Activated CD8-positive, alpha-beta memory T cell treated with anti-CD3 and anti-CD28 coated beads, Interleukin-2, amount 50 U/mL, for 24 hours (primary cell): ENCODE results near the gene SMOC2.
"Not testable (repeated sequence)": the region's sequence is repeated elsewhere in the genome, so short reads cannot be mapped to it uniquely, and the experiment has no call there.

Experiments
- DNase-seq: peaks from one replicate; pipeline ENCODE4 v3.0.0-alpha.2; 2020; ENCODE audit errors: extremely low read depth

Gene SMOC2

GRCh38 chr6:168649209-168649608, 208.2 kb downstream of the SMOC2 start:
- DNase-seq: no peak

- no peak for DNase-seq
Measured at GRCh38 chr6:168650671-168651111, 209.7 kb downstream of the SMOC2 start.

GRCh38 chr6:168655462-168656152, 214.6 kb downstream of the SMOC2 start:
- no peak for DNase-seq

GRCh38 chr6:168658059-168658458, 217.1 kb downstream of the SMOC2 start:
- no peak for DNase-seq

- no peak for DNase-seq
Measured at GRCh38 chr6:168660400-168660945, 219.5 kb downstream of the SMOC2 start.

GRCh38 chr6:168662301-168662936, 221.4 kb downstream of the SMOC2 start:
- DNase-seq: no peak

- DNase-seq: no peak
Measured at GRCh38 chr6:168663041-168663440, 222.1 kb downstream of the SMOC2 start.

- DNase-seq: no peak
Measured at GRCh38 chr6:168664956-168665355, 224.0 kb downstream of the SMOC2 start.

GRCh38 chr6:168666170-168666569, 225.2 kb downstream of the SMOC2 start:
- no peak for DNase-seq

- DNase-seq: no peak
Measured at GRCh38 chr6:168666699-168667427, 225.9 kb downstream of the SMOC2 start.

- DNase-seq: no peak
Measured at GRCh38 chr6:168667428-168667805, 226.4 kb downstream of the SMOC2 start.

- DNase-seq: no peak
Measured at GRCh38 chr6:168670401-168670985, 229.5 kb downstream of the SMOC2 start.

GRCh38 chr6:168671028-168671862, 230.3 kb downstream of the SMOC2 start:
- no peak for DNase-seq

GRCh38 chr6:168671863-168672546, 231.0 kb downstream of the SMOC2 start:
- DNase-seq: no peak

DNA sequence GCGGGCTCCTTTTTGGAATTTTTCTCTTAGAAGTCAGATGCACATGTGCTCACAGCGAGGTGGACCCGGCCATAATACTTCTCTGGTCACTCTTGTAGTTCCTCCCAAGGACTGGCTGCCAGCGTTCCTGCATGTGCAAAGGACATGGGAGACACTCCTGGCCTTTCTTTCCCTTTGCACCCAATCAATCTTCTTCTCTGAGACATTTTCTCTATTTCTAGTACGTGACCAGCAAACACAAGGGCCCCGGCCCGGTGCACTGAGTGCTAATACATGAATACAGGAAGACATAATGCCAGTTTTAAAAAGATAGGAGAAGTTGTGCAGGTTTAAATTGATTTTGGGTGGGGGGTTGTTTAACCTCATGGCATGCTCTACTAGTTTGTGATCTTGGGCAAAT, 233.6 kb downstream of the SMOC2 start:
- no peak for DNase-seq

DNA sequence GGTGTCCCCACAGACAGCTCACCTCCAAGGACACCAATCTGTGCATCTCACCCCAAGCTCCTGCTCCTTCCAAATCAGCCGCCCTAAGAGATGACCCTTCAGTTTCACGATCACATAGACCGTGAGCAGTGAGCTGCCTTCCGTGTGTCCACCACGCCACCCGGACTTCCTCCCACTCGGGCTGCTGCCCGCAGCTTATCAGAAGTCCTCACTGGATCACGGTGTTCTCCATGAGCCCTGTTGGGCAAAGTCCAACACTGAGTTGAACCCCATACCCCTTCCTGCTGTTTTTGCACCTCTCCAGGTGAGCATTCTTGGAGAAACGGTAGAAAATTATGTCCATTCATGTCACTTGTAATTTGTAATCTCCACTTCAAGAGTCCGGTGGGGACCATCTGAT, 234.4 kb downstream of the SMOC2 start:
- no peak for DNase-seq

DNA sequence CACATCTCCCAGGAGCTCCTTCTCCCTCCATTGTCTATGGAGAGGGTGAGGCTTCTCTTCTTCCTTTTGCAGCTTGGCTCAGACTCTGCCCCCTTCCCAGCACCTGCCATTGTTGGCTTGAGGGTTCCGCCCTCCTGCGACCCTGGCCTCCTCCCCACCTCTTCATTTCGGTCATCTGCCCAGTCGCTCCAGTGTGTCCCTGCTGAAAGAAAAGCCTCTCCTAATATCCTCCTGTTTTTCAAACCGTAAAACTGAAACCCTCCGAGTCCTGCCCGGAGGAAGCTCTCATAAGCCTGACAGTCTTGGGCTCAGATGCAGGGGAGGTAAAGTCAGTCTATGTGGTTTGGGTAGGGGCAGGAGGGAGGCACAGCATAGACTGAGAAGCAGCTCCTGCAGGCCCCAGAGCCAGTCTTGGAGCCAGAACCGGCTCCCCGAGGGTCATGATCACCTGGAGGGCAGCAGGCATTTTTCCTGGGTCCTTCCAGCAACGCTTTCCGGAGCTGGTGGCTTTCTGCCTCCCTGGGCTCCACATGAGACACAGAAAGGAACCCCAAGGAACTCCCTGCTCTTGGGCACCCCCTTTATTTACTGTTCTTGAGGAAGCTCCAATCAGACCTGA, 235.1 kb downstream of the SMOC2 start:
- DNase-seq: no peak

DNA sequence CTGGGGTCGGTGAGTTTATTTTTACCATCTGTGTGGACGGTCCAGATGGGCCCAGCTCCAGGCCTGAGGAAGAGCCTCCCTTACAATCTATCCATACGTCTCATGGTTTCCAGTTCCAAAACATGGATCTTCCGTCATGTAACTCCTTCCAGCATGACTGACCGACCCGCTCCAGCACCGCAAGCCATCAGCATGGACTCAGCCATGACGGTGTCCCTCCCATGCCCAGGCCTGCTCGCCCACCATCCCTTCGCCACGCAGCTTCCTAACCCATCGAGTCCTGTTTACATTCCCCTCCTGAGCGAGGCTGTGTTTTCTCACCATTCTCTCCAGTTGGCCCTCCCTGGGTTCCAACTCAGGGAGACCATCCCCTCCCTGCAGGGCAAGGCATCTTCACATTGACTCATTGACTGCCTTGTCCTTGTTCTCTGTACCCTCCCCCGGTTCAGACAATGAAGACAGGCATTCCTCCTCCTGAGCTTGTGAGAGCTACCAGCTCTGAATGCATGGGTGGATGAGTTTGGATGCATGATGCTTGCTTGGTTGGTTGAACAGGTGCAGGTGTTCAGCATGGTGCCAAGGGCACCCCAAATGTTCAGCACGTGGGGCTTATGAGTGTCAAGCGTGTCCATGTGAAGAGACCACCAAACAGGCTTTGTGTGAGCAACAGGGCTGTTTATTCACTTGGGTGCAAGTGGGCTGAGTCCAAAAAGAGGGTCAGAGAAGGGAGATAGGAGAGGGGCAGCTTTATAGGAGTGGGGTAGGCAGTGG, 235.8 kb downstream of the SMOC2 start:
- no peak for DNase-seq

GRCh38 chr6:168677323-168677781, 236.4 kb downstream of the SMOC2 start:
- not testable (repeated sequence) for DNase-seq
